ENCODE results near the gene TXNDC8. TPM values are rescaled to one million over a fixed set of nuclear protein-coding genes. Genes with fewer than 3 reads are reported as not detected.

Gene TXNDC8
- total RNA-seq, 6 experiments from 2014 or later: not detected

GRCh38 chr9:110288503-110288902 lies 49.2 kb downstream of the TXNDC8 start:
- Mint-ChIP-seq H3K36me3 (ENCODE audit: low read depth) (no peaks in the 10 kb centered on the region), H3K27me3 (ENCODE audit: insufficient read depth) (peaks cover 6% of the 10 kb centered on the region), H3K4me1 (ENCODE audit: low read depth) (no peaks in the 10 kb centered on the region), H3K4me3 (no peak overlapping the region), H3K27ac (no peak overlapping the region), H3K9me3 (no peaks in the 10 kb centered on the region)
- no peak for DNase-seq
- no peak for TF ChIP-seq CTCF (IDR thresholded peaks at IDR 0.05)

- H3K4me3 Mint-ChIP-seq: no peak overlapping the region
- no peak overlapping the region for H3K27ac Mint-ChIP-seq
- H3K27me3 Mint-ChIP-seq (ENCODE audit: insufficient read depth): peaks cover 2% of the 10 kb centered on the region
- H3K9me3 Mint-ChIP-seq: no peaks in the 10 kb centered on the region
- DNase-seq: no peak
- H3K4me1 Mint-ChIP-seq (ENCODE audit: low read depth): no peaks in the 10 kb centered on the region
- no peaks in the 10 kb centered on the region for H3K36me3 Mint-ChIP-seq (ENCODE audit: low read depth)
- no peak for TF ChIP-seq CTCF (IDR thresholded peaks at IDR 0.05)
These were observed 50.4 kb downstream of the TXNDC8 start for GRCh38 chr9:110287289-110287680.

GRCh38 chr9:110284211-110284844 lies 53.3 kb downstream of the TXNDC8 start:
- no peaks in the 10 kb centered on the region for H3K4me1 Mint-ChIP-seq (ENCODE audit: low read depth)
- no peak for TF ChIP-seq CTCF (IDR thresholded peaks at IDR 0.05)
- no peaks in the 10 kb centered on the region for H3K9me3 Mint-ChIP-seq
- H3K36me3 Mint-ChIP-seq (ENCODE audit: low read depth): no peaks in the 10 kb centered on the region
- H3K27me3 Mint-ChIP-seq (ENCODE audit: insufficient read depth): peaks cover 8% of the 10 kb centered on the region
- DNase-seq: no peak
- no peak overlapping the region for H3K27ac Mint-ChIP-seq
- no peak overlapping the region for H3K4me3 Mint-ChIP-seq

- Mint-ChIP-seq H3K27ac (no peak overlapping the region), H3K9me3 (no peaks in the 10 kb centered on the region), H3K4me3 (no peak overlapping the region), H3K36me3 (ENCODE audit: low read depth) (no peaks in the 10 kb centered on the region), H3K27me3 (ENCODE audit: insufficient read depth) (peaks cover 13% of the 10 kb centered on the region), H3K4me1 (ENCODE audit: low read depth) (no peaks in the 10 kb centered on the region)
- DNase-seq: no peak
- TF ChIP-seq CTCF (IDR thresholded peaks at IDR 0.05): no peak
These were observed 53.9 kb downstream of the TXNDC8 start for GRCh38 chr9:110283751-110284150.

GRCh38 chr9:110282739-110283081 lies 55.0 kb downstream of the TXNDC8 start:
- Mint-ChIP-seq H3K27ac (no peak overlapping the region), H3K4me1 (ENCODE audit: low read depth) (no peaks in the 10 kb centered on the region), H3K9me3 (no peaks in the 10 kb centered on the region), H3K27me3 (ENCODE audit: insufficient read depth) (peaks cover 14% of the 10 kb centered on the region), H3K36me3 (ENCODE audit: low read depth) (no peaks in the 10 kb centered on the region), H3K4me3 (no peak overlapping the region)
- TF ChIP-seq CTCF (IDR thresholded peaks at IDR 0.05): no peak
- DNase-seq: no peak

All from HFFc6 (cell line).